ENCODE data around the gene PARD3.

Gene PARD3

GRCh38 chr10:34766266-34766600 lies 48.9 kb downstream of the PARD3 start:
- H3K79me2 ChIP-seq (ENCODE audit: insufficient read depth, low read length) = peaks cover 87% of the 10 kb centered on the region
- H3K4me2 ChIP-seq (ENCODE audit: low read depth, low read length, poor library complexity, severe bottlenecking) = no peak overlapping the region
- no peak overlapping the region for H3K9ac ChIP-seq (ENCODE audit: low read depth, low read length, poor library complexity, severe bottlenecking)
- H3K36me3 ChIP-seq (ENCODE audit: insufficient read depth, low read length) = no peaks in the 10 kb centered on the region
- H2AFZ ChIP-seq (ENCODE audit: low read length) = no peak overlapping the region
- no peak for TF ChIP-seq CTCF (conservative IDR thresholded peaks at IDR 0.05; ENCODE audit: low read length)
- TF ChIP-seq EZH2phosphoT487 (IDR thresholded peaks at IDR 0.05; ENCODE audit: borderline replicate concordance) = no peak
- H3F3A ChIP-seq (ENCODE audit: low read depth) = no peaks in the 10 kb centered on the region
- no peaks in the 10 kb centered on the region for H4K20me1 ChIP-seq (ENCODE audit: insufficient read depth, low read length, poor library complexity, severe bottlenecking)
- no peaks in the 10 kb centered on the region for H3K9me2 ChIP-seq (replicated peaks; ENCODE audit: low read depth, low read length)
- no peaks in the 10 kb centered on the region for H3K9me3 ChIP-seq (ENCODE audit: insufficient read depth, low read depth, low read length)
- H3K4me1 ChIP-seq (ENCODE audit: insufficient read depth, low read length, poor library complexity, severe bottlenecking) = peaks cover 16% of the 10 kb centered on the region
- no peaks in the 10 kb centered on the region for H3K27me3 ChIP-seq (ENCODE audit: insufficient read depth, low read length, poor library complexity, severe bottlenecking)
- H3K4me3 ChIP-seq (ENCODE audit: low read length, poor library complexity, severe bottlenecking) = no peak overlapping the region

GRCh38 chr10:34764472-34764946 lies 50.6 kb downstream of the PARD3 start:
- Histone ChIP-seq H3K27me3 (ENCODE audit: insufficient read depth, low read length, poor library complexity, severe bottlenecking) (no peaks in the 10 kb centered on the region), H3K9me2 (replicated peaks; ENCODE audit: low read depth, low read length) (no peaks in the 10 kb centered on the region), H3K36me3 (ENCODE audit: insufficient read depth, low read length) (no peaks in the 10 kb centered on the region), H3K9me3 (ENCODE audit: insufficient read depth, low read depth, low read length) (no peaks in the 10 kb centered on the region), H3K4me3 (ENCODE audit: low read length, poor library complexity, severe bottlenecking) (no peak overlapping the region), H3K79me2 (ENCODE audit: insufficient read depth, low read length) (peaks cover 86% of the 10 kb centered on the region), H3K9ac (ENCODE audit: low read depth, low read length, poor library complexity, severe bottlenecking) (no peak overlapping the region), H2AFZ (ENCODE audit: low read length) (no peak overlapping the region), H4K20me1 (ENCODE audit: insufficient read depth, low read length, poor library complexity, severe bottlenecking) (no peaks in the 10 kb centered on the region), H3F3A (ENCODE audit: low read depth) (no peaks in the 10 kb centered on the region), H3K4me1 (ENCODE audit: insufficient read depth, low read length, poor library complexity, severe bottlenecking) (peaks cover 7% of the 10 kb centered on the region), H3K4me2 (ENCODE audit: low read depth, low read length, poor library complexity, severe bottlenecking) (no peak overlapping the region)
- no peak for TF ChIP-seq EZH2phosphoT487 (IDR thresholded peaks at IDR 0.05; ENCODE audit: borderline replicate concordance)
- TF ChIP-seq CTCF (conservative IDR thresholded peaks at IDR 0.05; ENCODE audit: low read length) = no peak

- Histone ChIP-seq H3K9me3 (ENCODE audit: insufficient read depth, low read depth, low read length) (no peaks in the 10 kb centered on the region), H3K9ac (ENCODE audit: low read depth, low read length, poor library complexity, severe bottlenecking) (no peak overlapping the region)
- no peak for TF ChIP-seq EZH2phosphoT487 (IDR thresholded peaks at IDR 0.05; ENCODE audit: borderline replicate concordance)
- peak; percentile 30 for TF ChIP-seq CTCF (conservative IDR thresholded peaks at IDR 0.05; ENCODE audit: low read length)
These were observed 52.3 kb downstream of the PARD3 start for GRCh38 chr10:34762603-34763299.

More at GRCh38 chr10:34762603-34763299, 52.3 kb downstream of the PARD3 start:
- no peak overlapping the region for H3K4me3 ChIP-seq (ENCODE audit: low read length, poor library complexity, severe bottlenecking)
- H3K4me2 ChIP-seq (ENCODE audit: low read depth, low read length, poor library complexity, severe bottlenecking) = no peak overlapping the region
- H4K20me1 ChIP-seq (ENCODE audit: insufficient read depth, low read length, poor library complexity, severe bottlenecking) = peaks cover 2% of the 10 kb centered on the region
- H3K4me1 ChIP-seq (ENCODE audit: insufficient read depth, low read length, poor library complexity, severe bottlenecking) = peaks cover 24% of the 10 kb centered on the region
- H3K36me3 ChIP-seq (ENCODE audit: insufficient read depth, low read length) = no peaks in the 10 kb centered on the region
- H3K79me2 ChIP-seq (ENCODE audit: insufficient read depth, low read length) = peaks cover 88% of the 10 kb centered on the region
- no peaks in the 10 kb centered on the region for H3K9me2 ChIP-seq (replicated peaks; ENCODE audit: low read depth, low read length)
- H3F3A ChIP-seq (ENCODE audit: low read depth) = 0 out of 2 replicates have a peak, but pooled peaks cover 5% of the 10 kb centered on the region
- no peaks in the 10 kb centered on the region for H3K27me3 ChIP-seq (ENCODE audit: insufficient read depth, low read length, poor library complexity, severe bottlenecking)
- H2AFZ ChIP-seq (ENCODE audit: low read length) = no peak overlapping the region

All from Loucy (cell line).